HEK293 (cell line): Measurements from ENCODE around the gene ATAT1.
A peak's percentile ranks its signal among the peaks of the same experiment; 100 is the strongest.

Experiments
- BCL11A ChIP-seq: fragments of 450-650 bp; formaldehyde crosslinking; IDR thresholded peaks from 2 replicates; pipeline ENCODE4 v1.5.1; 2016; ENCODE audit warnings: low read depth, missing biosample characterization, missing genetic modification characterization
- BCL6B ChIP-seq: fragments of 450-650 bp; formaldehyde crosslinking; IDR thresholded peaks from 2 replicates; pipeline ENCODE4 v1.5.1; 2017; ENCODE audit warnings: missing biosample characterization, missing genetic modification characterization
- FEZF1 ChIP-seq: fragments of 450-650 bp; formaldehyde crosslinking; IDR thresholded peaks from 2 replicates; pipeline ENCODE4 v1.5.1; 2016; ENCODE audit warnings: missing biosample characterization, missing genetic modification characterization
- HOXC10 ChIP-seq: sonication (generic); formaldehyde crosslinking; IDR thresholded peaks from 2 replicates; pipeline ENCODE4 v1.8.1; 2023; ENCODE audit warnings: mild to moderate bottlenecking, missing genetic modification reagents
- IKZF3 ChIP-seq: fragments of 450-650 bp; IDR thresholded peaks from 2 replicates; pipeline ENCODE4 v1.5.0; 2018; ENCODE audit warnings: missing biosample characterization, mild to moderate bottlenecking, missing genetic modification characterization, moderate library complexity
- KLF16 ChIP-seq: fragments of 450-650 bp; formaldehyde crosslinking; IDR thresholded peaks from 2 replicates; pipeline ENCODE4 v1.5.1; 2017; ENCODE audit warnings: missing biosample characterization, missing genetic modification characterization
- KLF7 ChIP-seq: fragments of 450-650 bp; formaldehyde crosslinking; IDR thresholded peaks from 2 replicates; pipeline ENCODE4 v1.5.1; 2016; ENCODE audit warnings: missing biosample characterization, missing genetic modification characterization, borderline replicate concordance
- MYNN ChIP-seq: fragments of 450-650 bp; formaldehyde crosslinking; IDR thresholded peaks from 2 replicates; pipeline ENCODE4 v1.5.1; 2016; ENCODE audit warnings: missing biosample characterization, missing genetic modification characterization, borderline replicate concordance
- MZF1 ChIP-seq: fragments of 450-650 bp; formaldehyde crosslinking; IDR thresholded peaks from 2 replicates; pipeline ENCODE4 v1.5.1; 2017; ENCODE audit warnings: missing biosample characterization, missing genetic modification characterization, borderline replicate concordance
- SALL2 ChIP-seq: fragments of 450-650 bp; formaldehyde crosslinking; IDR thresholded peaks from 2 replicates; pipeline ENCODE4 v1.5.0; 2017; ENCODE audit warnings: missing biosample characterization, mild to moderate bottlenecking, missing genetic modification characterization, borderline replicate concordance
- ZBTB48 ChIP-seq: fragments of 450-650 bp; formaldehyde crosslinking; IDR thresholded peaks from 2 replicates; pipeline ENCODE4 v1.5.1; 2016; ENCODE audit warnings: missing biosample characterization, missing genetic modification characterization
- ZNF112 ChIP-seq: fragments of 450-650 bp; formaldehyde crosslinking; IDR thresholded peaks from 2 replicates; pipeline ENCODE4 v1.5.0; 2017; ENCODE audit warnings: missing biosample characterization, missing genetic modification characterization
- ZNF146 ChIP-seq: fragments of 450-650 bp; formaldehyde crosslinking; IDR thresholded peaks from 2 replicates; pipeline ENCODE4 v1.5.1; 2016; ENCODE audit warnings: missing biosample characterization, missing genetic modification characterization
- ZNF239 ChIP-seq: fragments of 450-650 bp; formaldehyde crosslinking; IDR thresholded peaks from 2 replicates; pipeline ENCODE4 v1.5.1; 2016; ENCODE audit warnings: missing biosample characterization, missing genetic modification characterization
- ZNF26 ChIP-seq: fragments of 450-650 bp; formaldehyde crosslinking; IDR thresholded peaks from 2 replicates; pipeline ENCODE4 v1.5.1; 2016; ENCODE audit warnings: missing biosample characterization, missing genetic modification characterization
- ZNF311 ChIP-seq: fragments of 450-650 bp; formaldehyde crosslinking; IDR thresholded peaks from 2 replicates; pipeline ENCODE4 v1.5.1; 2017; ENCODE audit warnings: missing biosample characterization, missing genetic modification characterization, borderline replicate concordance
- ZNF362 ChIP-seq: fragments of 450-650 bp; formaldehyde crosslinking; IDR thresholded peaks from 2 replicates; pipeline ENCODE4 v1.5.1; 2016; ENCODE audit warnings: missing biosample characterization, missing genetic modification characterization
- ZNF366 ChIP-seq: fragments of 450-650 bp; formaldehyde crosslinking; conservative IDR thresholded peaks from 2 replicates; pipeline ENCODE4 v1.5.1; 2016; ENCODE audit warnings: missing biosample characterization, missing genetic modification characterization
- ZNF571 ChIP-seq: fragments of 450-650 bp; formaldehyde crosslinking; IDR thresholded peaks from 2 replicates; pipeline ENCODE4 v1.5.0; 2017; ENCODE audit warnings: missing biosample characterization, missing genetic modification characterization
- ZNF623 ChIP-seq: fragments of 450-650 bp; formaldehyde crosslinking; IDR thresholded peaks from 2 replicates; pipeline ENCODE4 v1.5.1; 2016; ENCODE audit warnings: missing biosample characterization, missing genetic modification characterization
- ZNF654 ChIP-seq: fragments of 450-650 bp; formaldehyde crosslinking; IDR thresholded peaks from 2 replicates; pipeline ENCODE4 v1.5.1; 2016; ENCODE audit warnings: low read depth, missing biosample characterization, missing genetic modification characterization
- ZNF692 ChIP-seq: fragments of 450-650 bp; formaldehyde crosslinking; IDR thresholded peaks from 2 replicates; pipeline ENCODE4 v1.5.1; 2016; ENCODE audit warnings: missing biosample characterization, missing genetic modification characterization
- TF ChIP-seq, protein P1 (sequence below): fragments of 450-650 bp; formaldehyde crosslinking; conservative IDR thresholded peaks from 2 replicates; pipeline ENCODE4 v1.5.1; 2016; ENCODE audit warnings: low read depth, missing biosample characterization, missing genetic modification characterization
- TF ChIP-seq, protein P2 (sequence below): fragments of 450-650 bp; formaldehyde crosslinking; IDR thresholded peaks from 2 replicates; pipeline ENCODE4 v1.5.1; 2017; ENCODE audit warnings: missing biosample characterization, missing genetic modification characterization
- TF ChIP-seq, protein P3 (sequence below): fragments of 450-650 bp; formaldehyde crosslinking; IDR thresholded peaks from 2 replicates; pipeline ENCODE4 v1.5.1; 2016; ENCODE audit warnings: missing biosample characterization, missing genetic modification characterization

The ATAT1 gene

GRCh38 chr6:30617565-30618269 lies 9.0 kb upstream of the ATAT1 start, which contains the start of gene MRPS18B (continued):
- no peak for TF ChIP-seq SALL2 (tag by site-specific recombination)
- TF ChIP-seq, protein P1, sequence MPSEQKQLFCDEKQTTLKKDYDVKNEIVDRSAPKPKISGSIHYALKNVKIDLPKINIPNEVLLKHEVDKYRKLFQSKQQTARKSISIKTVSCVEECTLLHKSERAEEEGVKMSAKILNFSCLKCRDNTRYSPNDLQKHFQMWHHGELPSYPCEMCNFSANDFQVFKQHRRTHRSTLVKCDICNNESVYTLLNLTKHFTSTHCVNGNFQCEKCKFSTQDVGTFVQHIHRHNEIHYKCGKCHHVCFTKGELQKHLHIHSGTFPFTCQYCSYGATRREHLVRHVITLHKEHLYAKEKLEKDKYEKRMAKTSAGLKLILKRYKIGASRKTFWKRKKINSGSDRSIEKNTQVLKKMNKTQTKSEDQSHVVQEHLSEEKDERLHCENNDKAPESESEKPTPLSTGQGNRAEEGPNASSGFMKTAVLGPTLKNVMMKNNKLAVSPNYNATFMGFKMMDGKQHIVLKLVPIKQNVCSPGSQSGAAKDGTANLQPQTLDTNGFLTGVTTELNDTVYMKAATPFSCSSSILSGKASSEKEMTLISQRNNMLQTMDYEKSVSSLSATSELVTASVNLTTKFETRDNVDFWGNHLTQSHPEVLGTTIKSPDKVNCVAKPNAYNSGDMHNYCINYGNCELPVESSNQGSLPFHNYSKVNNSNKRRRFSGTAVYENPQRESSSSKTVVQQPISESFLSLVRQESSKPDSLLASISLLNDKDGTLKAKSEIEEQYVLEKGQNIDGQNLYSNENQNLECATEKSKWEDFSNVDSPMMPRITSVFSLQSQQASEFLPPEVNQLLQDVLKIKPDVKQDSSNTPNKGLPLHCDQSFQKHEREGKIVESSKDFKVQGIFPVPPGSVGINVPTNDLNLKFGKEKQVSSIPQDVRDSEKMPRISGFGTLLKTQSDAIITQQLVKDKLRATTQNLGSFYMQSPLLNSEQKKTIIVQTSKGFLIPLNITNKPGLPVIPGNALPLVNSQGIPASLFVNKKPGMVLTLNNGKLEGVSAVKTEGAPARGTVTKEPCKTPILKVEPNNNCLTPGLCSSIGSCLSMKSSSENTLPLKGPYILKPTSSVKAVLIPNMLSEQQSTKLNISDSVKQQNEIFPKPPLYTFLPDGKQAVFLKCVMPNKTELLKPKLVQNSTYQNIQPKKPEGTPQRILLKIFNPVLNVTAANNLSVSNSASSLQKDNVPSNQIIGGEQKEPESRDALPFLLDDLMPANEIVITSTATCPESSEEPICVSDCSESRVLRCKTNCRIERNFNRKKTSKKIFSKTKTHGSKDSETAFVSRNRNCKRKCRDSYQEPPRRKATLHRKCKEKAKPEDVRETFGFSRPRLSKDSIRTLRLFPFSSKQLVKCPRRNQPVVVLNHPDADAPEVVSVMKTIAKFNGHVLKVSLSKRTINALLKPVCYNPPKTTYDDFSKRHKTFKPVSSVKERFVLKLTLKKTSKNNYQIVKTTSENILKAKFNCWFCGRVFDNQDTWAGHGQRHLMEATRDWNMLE (tag by site-specific recombination) = peak; percentile 64; the same call in 1 of the 2 replicates
- no peak for TF ChIP-seq KLF16 (tag by site-specific recombination)
- no peak for TF ChIP-seq MZF1 (tag by site-specific recombination)
- no peak for TF ChIP-seq FEZF1 (tag by site-specific recombination)
- no peak for TF ChIP-seq IKZF3 (tag by site-specific recombination)
- no peak for TF ChIP-seq ZNF623
- TF ChIP-seq BCL11A = no peak
- no peak for TF ChIP-seq ZNF26 (tag by site-specific recombination)
- TF ChIP-seq ZBTB48 = no peak
- peak; percentile 61; the same call in 1 of the 2 replicates for TF ChIP-seq KLF7 (tag by site-specific recombination)
- TF ChIP-seq BCL6B = no peak
- no peak for TF ChIP-seq ZNF362 (tag by site-specific recombination)
- TF ChIP-seq MYNN = no peak
- no peak; the same call in 1 of the 2 replicates for TF ChIP-seq ZNF239 (tag by site-specific recombination)
- no peak for TF ChIP-seq ZNF654 (tag by site-specific recombination)
- no peak for TF ChIP-seq ZNF311 (tag by site-specific recombination)
- no peak for TF ChIP-seq ZNF146 (tag by site-specific recombination)
- no peak for TF ChIP-seq ZNF571 (tag by site-specific recombination)
- TF ChIP-seq, protein P2, sequence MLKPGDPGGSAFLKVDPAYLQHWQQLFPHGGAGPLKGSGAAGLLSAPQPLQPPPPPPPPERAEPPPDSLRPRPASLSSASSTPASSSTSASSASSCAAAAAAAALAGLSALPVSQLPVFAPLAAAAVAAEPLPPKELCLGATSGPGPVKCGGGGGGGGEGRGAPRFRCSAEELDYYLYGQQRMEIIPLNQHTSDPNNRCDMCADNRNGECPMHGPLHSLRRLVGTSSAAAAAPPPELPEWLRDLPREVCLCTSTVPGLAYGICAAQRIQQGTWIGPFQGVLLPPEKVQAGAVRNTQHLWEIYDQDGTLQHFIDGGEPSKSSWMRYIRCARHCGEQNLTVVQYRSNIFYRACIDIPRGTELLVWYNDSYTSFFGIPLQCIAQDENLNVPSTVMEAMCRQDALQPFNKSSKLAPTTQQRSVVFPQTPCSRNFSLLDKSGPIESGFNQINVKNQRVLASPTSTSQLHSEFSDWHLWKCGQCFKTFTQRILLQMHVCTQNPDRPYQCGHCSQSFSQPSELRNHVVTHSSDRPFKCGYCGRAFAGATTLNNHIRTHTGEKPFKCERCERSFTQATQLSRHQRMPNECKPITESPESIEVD (tag by site-specific recombination) = no peak
- no peak for TF ChIP-seq HOXC10
- peak; percentile 63 for TF ChIP-seq ZNF366
- TF ChIP-seq ZNF112 (tag by site-specific recombination) = no peak
- TF ChIP-seq, protein P3, sequence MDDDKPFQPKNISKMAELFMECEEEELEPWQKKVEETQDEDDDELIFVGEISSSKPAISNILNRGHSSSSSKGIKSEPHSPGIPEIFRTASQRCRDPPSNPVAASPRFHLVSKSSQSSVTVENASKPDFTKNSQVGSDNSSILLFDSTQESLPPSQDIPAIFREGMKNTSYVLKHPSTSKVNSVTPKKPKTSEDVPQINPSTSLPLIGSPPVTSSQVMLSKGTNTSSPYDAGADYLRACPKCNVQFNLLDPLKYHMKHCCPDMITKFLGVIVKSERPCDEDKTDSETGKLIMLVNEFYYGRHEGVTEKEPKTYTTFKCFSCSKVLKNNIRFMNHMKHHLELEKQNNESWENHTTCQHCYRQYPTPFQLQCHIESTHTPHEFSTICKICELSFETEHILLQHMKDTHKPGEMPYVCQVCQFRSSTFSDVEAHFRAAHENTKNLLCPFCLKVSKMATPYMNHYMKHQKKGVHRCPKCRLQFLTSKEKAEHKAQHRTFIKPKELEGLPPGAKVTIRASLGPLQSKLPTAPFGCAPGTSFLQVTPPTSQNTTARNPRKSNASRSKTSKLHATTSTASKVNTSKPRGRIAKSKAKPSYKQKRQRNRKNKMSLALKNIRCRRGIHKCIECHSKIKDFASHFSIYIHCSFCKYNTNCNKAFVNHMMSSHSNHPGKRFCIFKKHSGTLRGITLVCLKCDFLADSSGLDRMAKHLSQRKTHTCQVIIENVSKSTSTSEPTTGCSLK = no peak
- TF ChIP-seq ZNF692 = peak; percentile 69
